AG04449 (cell line): ENCODE measurements around the gene TFIP11.

Experiments
- CTCF ChIA-PET: fragments of 350-600 bp; formaldehyde crosslinking; extraction: SDS; loops from one replicate; lab custom pipeline; 2021; ENCODE audit warnings: antibody characterized with exemption; lab: Yijun Ruan, JAX
- POLR2A ChIA-PET: fragments of 400-600, 350-600 bp; formaldehyde crosslinking; extraction: SDS; loops from one replicate; lab custom pipeline; 2020; ENCODE audit warnings: antibody characterized with exemption, inconsistent platforms; lab: Yijun Ruan, JAX
- DNase-seq: peaks from one replicate; pipeline ENCODE4 v3.0.0-alpha.2; 2010; ENCODE audit warnings: low read depth, low spot score
- H3K4me3 ChIP-seq: 2 replicates; pipeline ENCODE4 v1.5.1; 2011; ENCODE audit warnings: low read depth, mild to moderate bottlenecking, control low read depth, low read length
- TF ChIP-seq, protein P1 (sequence below): IDR thresholded peaks from one replicate; pipeline ENCODE4 v1.5.1; 2011; ENCODE audit warnings: mild to moderate bottlenecking, moderate library complexity, low read length, control low read depth, inconsistent platforms; ENCODE audit not compliant: insufficient read depth; ENCODE audit errors: missing control alignments

TFIP11 gene

DNA sequence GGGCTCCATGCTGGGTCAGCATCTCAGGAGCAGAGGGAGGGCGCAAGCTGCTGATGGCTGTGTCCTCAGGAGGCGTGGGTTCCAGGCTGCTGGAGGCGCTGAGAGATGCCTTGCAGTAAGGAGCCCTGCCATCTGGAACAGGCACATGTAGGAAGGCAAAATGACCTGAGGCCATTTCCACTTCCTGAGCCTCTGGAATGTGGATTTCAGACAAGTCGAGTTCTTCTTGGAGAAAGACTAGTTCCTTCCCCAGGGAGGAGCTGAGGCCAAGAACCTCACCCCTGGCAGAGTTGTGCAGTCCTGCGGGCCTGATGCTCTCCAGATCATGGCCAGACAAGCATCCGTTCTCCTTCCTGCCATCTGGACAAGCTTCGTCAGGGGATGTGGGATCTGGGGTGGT lies 48.0 kb downstream of the TFIP11 start:
- no peak for DNase-seq
- TF ChIP-seq, protein P1, sequence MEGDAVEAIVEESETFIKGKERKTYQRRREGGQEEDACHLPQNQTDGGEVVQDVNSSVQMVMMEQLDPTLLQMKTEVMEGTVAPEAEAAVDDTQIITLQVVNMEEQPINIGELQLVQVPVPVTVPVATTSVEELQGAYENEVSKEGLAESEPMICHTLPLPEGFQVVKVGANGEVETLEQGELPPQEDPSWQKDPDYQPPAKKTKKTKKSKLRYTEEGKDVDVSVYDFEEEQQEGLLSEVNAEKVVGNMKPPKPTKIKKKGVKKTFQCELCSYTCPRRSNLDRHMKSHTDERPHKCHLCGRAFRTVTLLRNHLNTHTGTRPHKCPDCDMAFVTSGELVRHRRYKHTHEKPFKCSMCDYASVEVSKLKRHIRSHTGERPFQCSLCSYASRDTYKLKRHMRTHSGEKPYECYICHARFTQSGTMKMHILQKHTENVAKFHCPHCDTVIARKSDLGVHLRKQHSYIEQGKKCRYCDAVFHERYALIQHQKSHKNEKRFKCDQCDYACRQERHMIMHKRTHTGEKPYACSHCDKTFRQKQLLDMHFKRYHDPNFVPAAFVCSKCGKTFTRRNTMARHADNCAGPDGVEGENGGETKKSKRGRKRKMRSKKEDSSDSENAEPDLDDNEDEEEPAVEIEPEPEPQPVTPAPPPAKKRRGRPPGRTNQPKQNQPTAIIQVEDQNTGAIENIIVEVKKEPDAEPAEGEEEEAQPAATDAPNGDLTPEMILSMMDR: no peak
- ChIA-PET POLR2A (no interaction called here), CTCF (interaction anchor here (1.4 to 13.9 kb wide), 5 partner anchors 9 to 100 kb away, joined by 3 to 399 read pairs (median 4); no protein-coding TSS in a partner anchor)
- H3K4me3 ChIP-seq: no peak overlapping the region

DNA sequence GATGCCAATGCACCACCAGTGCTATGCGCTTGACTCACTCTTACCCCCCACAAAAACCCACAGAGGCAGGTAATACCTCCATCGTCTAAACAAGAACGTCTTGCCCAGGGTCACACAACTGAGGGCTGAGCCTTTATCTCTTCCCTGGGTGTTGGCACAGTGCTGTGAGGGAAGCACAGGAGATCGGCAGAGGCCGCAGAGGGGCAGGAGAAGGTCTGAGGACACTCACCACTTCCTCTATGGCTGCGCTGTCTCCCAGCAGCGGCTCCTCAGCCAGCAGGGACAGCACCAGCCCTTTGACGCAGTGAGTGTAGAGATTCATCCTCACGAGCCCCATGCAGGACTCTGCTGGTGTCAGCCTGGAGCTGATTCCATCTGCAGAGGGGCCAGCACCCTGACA lies 48.6 kb downstream of the TFIP11 start:
- H3K4me3 ChIP-seq: no peak overlapping the region
- TF ChIP-seq, protein P1: no peak
- no peak for DNase-seq
- POLR2A ChIA-PET: interaction anchor here (1.3 kb wide), 1 partner anchor 8 kb away, joined by 3 read pairs; no protein-coding TSS in a partner anchor
- CTCF ChIA-PET: interaction anchor here (1.4 to 13.9 kb wide), 5 partner anchors 8 to 99 kb away, joined by 3 to 399 read pairs (median 68); no protein-coding TSS in a partner anchor

DNA sequence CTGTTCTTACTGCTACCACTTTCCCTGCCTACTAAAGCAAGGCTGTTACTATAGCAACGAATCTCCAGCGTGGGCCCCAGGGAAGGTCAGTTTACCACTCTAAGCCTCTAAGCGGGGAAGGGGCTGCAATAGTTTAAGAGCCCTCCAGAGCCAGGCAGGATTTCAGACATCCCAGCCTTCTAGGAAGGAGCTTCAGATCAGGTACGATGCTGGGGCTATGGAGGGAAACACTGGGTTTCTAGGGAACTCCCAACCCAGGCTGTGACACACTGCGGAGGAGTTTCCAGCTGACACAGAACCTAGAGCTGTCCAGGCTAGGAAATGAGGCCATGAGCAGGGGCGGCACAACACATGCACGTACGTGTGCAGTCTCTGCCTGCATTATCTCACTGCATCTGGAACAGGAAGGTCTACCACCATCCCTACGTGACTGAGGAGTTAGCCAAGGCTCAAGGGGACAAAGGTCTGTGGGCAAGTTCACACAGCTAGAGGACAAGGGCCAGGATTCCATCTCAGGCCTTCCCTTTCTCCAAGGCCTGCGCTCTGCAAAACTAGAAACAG lies 49.1 kb downstream of the TFIP11 start:
- TF ChIP-seq, protein P1: no peak
- ChIA-PET POLR2A (interaction anchor here (1.3 kb wide), 1 partner anchor 9 kb away, joined by 3 read pairs; no protein-coding TSS in a partner anchor), CTCF (interaction anchor here (0.7 to 13.9 kb wide), 10 partner anchors 9 to 99 kb away, joined by 4 to 399 read pairs (median 40); no protein-coding TSS in a partner anchor)
- no peak overlapping the region for H3K4me3 ChIP-seq
- DNase-seq: no peak

DNA sequence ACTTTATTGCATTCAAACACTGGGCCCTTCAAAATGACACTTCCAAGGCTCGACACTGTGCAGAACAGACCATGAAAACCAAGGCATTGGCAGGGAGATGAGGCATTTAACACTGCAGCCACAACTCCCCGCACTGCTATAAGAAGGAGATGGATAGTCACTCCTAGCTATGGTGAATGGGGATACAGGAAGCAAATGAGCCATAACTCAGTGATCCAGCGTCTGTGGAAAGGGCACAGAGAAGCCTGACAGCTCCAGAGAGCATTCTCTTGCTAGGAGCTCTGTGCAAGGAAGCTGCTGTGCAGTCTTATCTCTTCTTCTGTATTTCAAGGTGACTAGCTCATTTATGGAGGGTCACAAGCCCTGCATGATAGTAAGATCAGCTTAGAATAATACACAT lies 49.6 kb downstream of the TFIP11 start:
- no peak for DNase-seq
- POLR2A ChIA-PET: interaction anchor here (1.3 kb wide), 1 partner anchor 9 kb away, joined by 3 read pairs; no protein-coding TSS in a partner anchor
- CTCF ChIA-PET: interaction anchor here (0.7 to 13.9 kb wide), 14 partner anchors 9 to 203 kb away, joined by 3 to 399 read pairs (median 34); no protein-coding TSS in a partner anchor
- no peak overlapping the region for H3K4me3 ChIP-seq
- TF ChIP-seq, protein P1: no peak

- CTCF ChIA-PET: interaction anchor here (0.8 to 13.9 kb wide), 25 partner anchors 10 to 299 kb away, joined by 3 to 399 read pairs (median 20); partner anchors contain the start of genes ASPHD2, HPS4 and SRRD
- TF ChIP-seq, protein P1: no peak
- POLR2A ChIA-PET: interaction anchor here (1.0 kb wide), 1 partner anchor 9 kb away, joined by 3 read pairs; no protein-coding TSS in a partner anchor
- H3K4me3 ChIP-seq: no peak overlapping the region
- DNase-seq: no peak
Observed at GRCh38 chr22:26462051-26462450, 50.2 kb downstream of the TFIP11 start.
